Bronchial smooth muscle cell (primary cell): ENCODE measurements around the gene PIAS2. TPM values are rescaled to one million over a fixed set of nuclear protein-coding genes. Genes with fewer than 3 reads are reported as not detected.

Experiments used
- total RNA-seq: library from RNA; depleted of rRNA; stranded (reverse); fragments of >200 nt; gene quantifications from 2 replicates; pipeline ENCODE4 v1.2.1, GENCODE V29; 2014

PIAS2 gene, protein sequence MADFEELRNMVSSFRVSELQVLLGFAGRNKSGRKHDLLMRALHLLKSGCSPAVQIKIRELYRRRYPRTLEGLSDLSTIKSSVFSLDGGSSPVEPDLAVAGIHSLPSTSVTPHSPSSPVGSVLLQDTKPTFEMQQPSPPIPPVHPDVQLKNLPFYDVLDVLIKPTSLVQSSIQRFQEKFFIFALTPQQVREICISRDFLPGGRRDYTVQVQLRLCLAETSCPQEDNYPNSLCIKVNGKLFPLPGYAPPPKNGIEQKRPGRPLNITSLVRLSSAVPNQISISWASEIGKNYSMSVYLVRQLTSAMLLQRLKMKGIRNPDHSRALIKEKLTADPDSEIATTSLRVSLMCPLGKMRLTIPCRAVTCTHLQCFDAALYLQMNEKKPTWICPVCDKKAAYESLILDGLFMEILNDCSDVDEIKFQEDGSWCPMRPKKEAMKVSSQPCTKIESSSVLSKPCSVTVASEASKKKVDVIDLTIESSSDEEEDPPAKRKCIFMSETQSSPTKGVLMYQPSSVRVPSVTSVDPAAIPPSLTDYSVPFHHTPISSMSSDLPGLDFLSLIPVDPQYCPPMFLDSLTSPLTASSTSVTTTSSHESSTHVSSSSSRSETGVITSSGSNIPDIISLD
- 10.6 and 17.7 TPM in 2 replicates for total RNA-seq

GRCh38 chr18:46917108-46917802, at the start of gene PIAS2, which contains the start of gene KATNAL2:
PIAS2 (minus strand) TSS chr18:46917507; CDS start chr18:46917345, 162 bp downstream.
KATNAL2 (plus strand) TSS chr18:46917602; CDS start chr18:46946873, 29,271 bp downstream.

DNA sequence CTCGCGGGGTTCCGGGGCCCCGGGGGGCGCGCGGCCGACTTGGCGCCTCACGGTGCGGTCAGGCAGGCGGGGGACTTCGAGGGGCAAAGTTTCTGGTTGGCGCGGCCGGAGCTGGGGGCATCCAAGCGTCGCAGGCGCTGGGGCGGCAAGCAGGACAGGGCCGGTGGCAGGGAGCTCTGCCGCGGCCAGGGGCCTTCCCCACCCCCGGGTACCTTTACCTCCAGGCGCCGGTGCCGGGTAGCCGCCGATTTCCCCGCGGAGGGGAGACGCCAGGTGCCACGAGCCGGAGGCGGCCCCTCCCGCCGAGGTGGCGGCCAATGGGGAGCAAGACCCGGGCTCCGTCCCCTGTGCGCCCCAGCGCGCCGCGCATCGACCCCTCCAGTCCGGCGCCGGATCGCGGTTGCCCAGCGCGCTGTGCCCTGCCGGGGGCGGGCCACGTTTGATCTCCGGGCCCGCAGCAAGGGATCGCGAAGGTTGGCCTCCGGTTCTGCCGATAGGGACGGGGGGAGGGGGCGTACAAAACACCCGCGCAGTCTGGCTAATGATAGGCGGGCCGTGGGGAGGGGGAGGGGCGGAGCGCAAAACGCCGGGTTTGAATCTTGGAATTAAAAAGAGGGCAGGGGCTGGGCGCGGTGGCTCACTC, 160.6 kb downstream of the PIAS2 start, which contains the start of gene ST8SIA5:
Gene ST8SIA5 (minus strand): TSS at position 495 of the 643 bp plus-strand sequence. CDS start 545 bp downstream, outside the sequence.

Other genes with a start within 250 kb of the PIAS2 start
- gene ST8SIA5, start 160.5 kb downstream of the PIAS2 start, total RNA-seq, result 0.16 TPM in 1 of 2 replicates, not detected in the other
- gene KATNAL2, start 95 bp upstream of the PIAS2 start, total RNA-seq, result 3.8 and 9.5 TPM in 2 replicates
- gene ELOA2, start 118.1 kb upstream of the PIAS2 start, total RNA-seq, result under 0.01 TPM in 1 of 2 replicates, not detected in the other
- 12.9 and 14.2 TPM in 2 replicates for gene HDHD2, start 233.0 kb upstream of the PIAS2 start, total RNA-seq